Heart right ventricle (tissue), 16 donors: Measurements from ENCODE around the gene PGA5. TPM values are rescaled to one million over a fixed set of nuclear protein-coding genes. Genes with fewer than 3 reads are reported as not detected.

ENCODE experiments used
- ATAC-seq, 8 donors: fragments of 200-7000 bp; cut with Tn5 transposase; one replicate each; pipeline ENCODE4 v1.9.1; 2020; ENCODE audit warnings: mild to moderate bottlenecking in 8 of 8, moderate library complexity in 8 of 8, moderate number of reproducible peaks in 1 of 8
- DNase-seq, 2 donors: peaks; one replicate each; pipeline ENCODE4 v3.0.0-alpha.2; 2020
- H3K27ac ChIP-seq, 10 donors: fragments of 200-600 bp; sonication (generic) in 2 of 10; one replicate each; pipeline versions ENCODE4 v1.5.0 to v1.8.0; 2020 to 2022; ENCODE audit warnings: mild to moderate bottlenecking in 3 of 10
- H3K27me3 ChIP-seq, 7 donors: fragments of 200-600 bp; one replicate each; pipeline ENCODE4 v1.8.0; 2021 to 2022; ENCODE audit warnings: mild to moderate bottlenecking in 2 of 7
- H3K36me3 ChIP-seq, 9 donors: fragments of 200-600 bp; sonication (generic) in 1 of 9; one replicate each; pipeline versions ENCODE4 v1.5.0 to v1.8.0; 2020 to 2022; ENCODE audit warnings: mild to moderate bottlenecking in 2 of 9
- H3K4me1 ChIP-seq, 9 donors: fragments of 200-600 bp; sonication (generic) in 1 of 9; one replicate each; pipeline versions ENCODE4 v1.5.0 to v1.8.0; 2020 to 2022; ENCODE audit warnings: mild to moderate bottlenecking in 4 of 9
- H3K4me3 ChIP-seq, 10 donors: fragments of 200-600 bp; sonication (generic) in 2 of 10; one replicate each; pipeline versions ENCODE4 v1.5.0 to v1.8.0; 2020 to 2022; ENCODE audit warnings: mild to moderate bottlenecking in 7 of 10, moderate library complexity in 2 of 10
- H3K9me3 ChIP-seq, 11 donors: fragments of 200-600 bp in 10 of 11; sonication (generic) in 2 of 11; one replicate each; pipeline versions ENCODE4 v1.5.0 to v1.8.0; 2013 to 2022; ENCODE audit warnings: mild to moderate bottlenecking in 2 of 11, control low read depth in 1 of 11, moderate library complexity in 1 of 11
- WGBS, 2 donors: extraction: QIAGEN DNeasy Blood & Tissue Kit; methylation state at CpG; one replicate each; pipeline ENCODE4 v1.1.7; 2013; ENCODE audit warnings: inconsistent platforms in 1 of 2; 5-methylcytosine and 5-hydroxymethylcytosine counted together
- intact Hi-C, 10 donors: fragments of 100-400 bp; cut with DNase I; formaldehyde crosslinking; loops; one replicate each; pipeline versions ENCODE4 v1.11.1 to v1.14.2; 2022
- polyA plus RNA-seq, 2 donors: library from polyadenylated mRNA; stranded (reverse); fragments of 200-250 nt; gene quantifications; one replicate each; pipeline ENCODE4 v1.2.3, GENCODE V29; 2013
- total RNA-seq, 10 donors: library from RNA; stranded (reverse); fragmentation: NEBNext Ultra II Directional in 3 of 10; extraction: Animal tissue kit (Norgen Biotek cat#: 25700) in 3 of 10; gene quantifications; one replicate each; pipeline versions ENCODE4 v1.2.1 to v1.2.4, GENCODE V29; 2021 to 2023
- TF ChIP-seq, protein P1 (sequence below), 9 donors: fragments of 200-600 bp; sonication (generic) in 2 of 9; IDR thresholded peaks; one replicate each; pipeline versions ENCODE4 v1.5.0 to v1.8.0; 2021 to 2022; ENCODE audit warnings: antibody characterized with exemption in 9 of 9, mild to moderate bottlenecking in 5 of 9, moderate library complexity in 1 of 9
- donor health status: Arrhythmogenic right ventricular cardiomyopathy.
- donor health status: ischemic (EF 13 %, LVEDD 7.1; RV severe dilation, severe dysfunction).
- donor health status: healthy with polysubstance abuse.
- donor health status: DM: no; HTN: yes; CAD: no.
- donor health status: DM: no; HTN: no; CAD: no.
- donor health status: ischemic (EF 25% LVEDD 6.9; RV normal size, moderate dysfunction).
- donor health status: ischemic (EF 25% LVEDD 5.7; RV mildly dilated, moderate dysfunction).
- donor health status: healthy.
- donor health status: DM: yes; HTN: yes; CAD: no.
- donor health status: Ischemic cardiomyopathy.
- donor health status: ischemic (EF 35%, LVEDD 5.7; RV mildly dilated, moderate dysfunction).
- donor health status: nonischemic (EF 11% LVEDD 7.7; RV severe dilation, severe dysfunction).
- donor health status: DM: yes; HTN: yes; CAD: no.
- donor health status: PGD.
- donor health status: ischemic (EF 29% LVEDD 5.4; RV normal size, mild dysfunction).
- donor health status: nonischemic (EF 23%, LVEDD 6.1; RV moderate dilation, normal function).

The PGA5 gene
- total and polyA plus RNA-seq, 12 donors: 0.14 to 0.93 (median 0.58) TPM; not detected in 6

DNA sequence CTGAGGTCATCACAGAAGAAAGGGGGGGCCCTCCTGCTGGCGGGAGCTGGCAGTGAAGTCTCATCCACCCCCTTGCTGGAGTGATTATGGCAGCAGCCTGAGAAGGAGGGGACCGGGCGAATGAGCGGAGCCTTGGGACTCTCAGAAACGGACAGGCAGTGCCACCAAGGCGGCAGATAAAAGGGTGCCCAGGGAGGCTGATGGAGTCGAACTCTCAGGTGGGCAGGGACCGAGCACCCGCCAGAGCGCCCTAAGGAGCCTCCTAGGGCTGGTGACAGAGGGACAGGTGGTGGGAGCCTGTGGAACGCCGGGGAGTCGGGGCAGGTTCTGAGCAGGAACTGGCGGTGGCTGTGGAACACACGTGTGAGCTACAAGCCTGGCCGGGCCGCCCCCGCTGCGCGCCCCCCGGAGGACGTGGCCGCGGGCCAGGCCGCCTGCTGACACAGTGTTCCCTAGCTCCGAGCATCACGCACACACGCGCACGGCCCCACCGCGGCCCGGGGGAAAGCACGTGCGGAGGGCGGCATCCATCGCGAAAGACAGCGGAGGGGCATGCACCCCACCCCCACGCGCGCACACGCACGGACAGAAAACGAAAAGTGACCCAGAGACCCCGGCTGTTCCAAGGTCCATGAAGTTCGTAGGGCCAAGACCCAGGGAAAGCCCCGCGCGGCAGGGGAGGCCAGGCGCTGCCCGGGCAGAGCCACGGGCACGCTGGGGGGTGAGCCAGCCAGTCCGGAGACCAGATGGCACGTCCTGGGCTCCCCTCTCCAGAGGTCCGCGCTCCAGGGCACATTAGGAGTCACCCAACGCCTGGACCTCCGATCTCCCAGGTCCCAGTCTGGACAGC is 53.1 kb downstream of the PGA5 start:
- H3K9me3 ChIP-seq: no peaks in the 10 kb centered on the region
- H3K27me3 ChIP-seq: peaks cover 0 to 30% (median 0%) of the 10 kb centered on the region in 7 donors
- intact Hi-C loops: no loop called here
- peak; percentile 26 to 42 for DNase-seq
- ATAC-seq: peak; percentile 46 to 80 (median 54)
- H3K4me3 ChIP-seq: peak overlapping the region; percentile 54 to 85 (median 64)
- TF ChIP-seq, protein P1, sequence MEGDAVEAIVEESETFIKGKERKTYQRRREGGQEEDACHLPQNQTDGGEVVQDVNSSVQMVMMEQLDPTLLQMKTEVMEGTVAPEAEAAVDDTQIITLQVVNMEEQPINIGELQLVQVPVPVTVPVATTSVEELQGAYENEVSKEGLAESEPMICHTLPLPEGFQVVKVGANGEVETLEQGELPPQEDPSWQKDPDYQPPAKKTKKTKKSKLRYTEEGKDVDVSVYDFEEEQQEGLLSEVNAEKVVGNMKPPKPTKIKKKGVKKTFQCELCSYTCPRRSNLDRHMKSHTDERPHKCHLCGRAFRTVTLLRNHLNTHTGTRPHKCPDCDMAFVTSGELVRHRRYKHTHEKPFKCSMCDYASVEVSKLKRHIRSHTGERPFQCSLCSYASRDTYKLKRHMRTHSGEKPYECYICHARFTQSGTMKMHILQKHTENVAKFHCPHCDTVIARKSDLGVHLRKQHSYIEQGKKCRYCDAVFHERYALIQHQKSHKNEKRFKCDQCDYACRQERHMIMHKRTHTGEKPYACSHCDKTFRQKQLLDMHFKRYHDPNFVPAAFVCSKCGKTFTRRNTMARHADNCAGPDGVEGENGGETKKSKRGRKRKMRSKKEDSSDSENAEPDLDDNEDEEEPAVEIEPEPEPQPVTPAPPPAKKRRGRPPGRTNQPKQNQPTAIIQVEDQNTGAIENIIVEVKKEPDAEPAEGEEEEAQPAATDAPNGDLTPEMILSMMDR (IDR thresholded peaks at IDR 0.05): no peak
- 1% methylated on average over 60 of the region's 60 CpGs for WGBS, 2 donors
- peaks cover 7 to 50% (median 40%) of the 10 kb centered on the region in 9 donors for H3K4me1 ChIP-seq
- H3K36me3 ChIP-seq: peaks cover 0 to 13% (median 3%) of the 10 kb centered on the region in 9 donors
- H3K27ac ChIP-seq: peak overlapping the region in 6 of 10 donors; percentile 19 to 64 (median 48)

DNA sequence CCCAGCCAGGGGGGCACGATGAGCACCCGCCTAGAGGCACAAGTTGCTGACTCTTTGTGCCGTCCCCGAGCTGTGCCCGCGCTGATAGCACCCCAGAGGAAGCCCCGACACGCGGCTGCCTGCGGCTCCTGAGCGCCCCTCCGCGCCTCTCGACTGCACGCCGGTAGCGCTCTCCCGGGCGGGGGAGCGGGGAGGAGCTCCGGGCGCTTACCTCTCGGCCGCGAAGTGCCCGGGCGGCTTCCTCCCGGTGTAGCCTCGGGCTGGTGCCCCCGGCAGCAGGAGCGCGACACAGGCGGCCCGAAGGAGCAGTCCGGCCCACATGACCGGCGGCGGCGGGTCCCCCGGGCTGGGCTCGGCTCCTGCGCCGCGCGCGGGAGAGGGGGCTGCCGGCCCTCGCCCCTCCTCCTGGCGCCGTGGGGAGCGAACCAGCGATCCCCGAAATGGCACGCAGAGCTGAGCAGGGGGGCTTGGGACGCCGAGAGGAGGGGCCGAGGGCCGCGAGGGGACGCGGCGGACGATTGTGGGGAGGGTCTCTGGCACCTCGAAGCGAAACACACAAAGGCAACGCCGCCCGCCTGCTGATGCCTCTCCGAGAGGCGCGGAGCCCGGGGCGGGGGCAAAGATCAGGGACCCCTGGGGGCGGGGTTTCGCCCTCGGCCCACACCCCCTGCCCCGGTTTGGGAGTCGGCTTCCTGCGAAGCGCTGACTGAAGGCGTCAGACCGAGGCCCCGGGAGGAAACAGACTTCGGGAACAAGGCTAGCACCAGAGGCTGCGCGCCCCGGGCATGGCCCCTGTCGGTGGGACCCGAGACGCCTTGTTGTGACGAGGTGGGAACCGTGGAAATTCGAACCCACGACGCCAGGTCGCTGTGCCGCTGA is 54.0 kb downstream of the PGA5 start, which contains the start of gene VWCE:
Gene VWCE (minus strand): TSS at position 600 of the 879 bp plus-strand sequence. CDS start 279 bp downstream, at position 321.
- Histone ChIP-seq H3K4me3 (peak within 1 kb of the TSS; percentile 54 to 85 (median 64)), H3K27ac (peak within 1 kb of the TSS in 6 of 10 donors; percentile 19 to 64 (median 53)), H3K27me3 (peaks cover 0 to 30% (median 0%) of the 10 kb centered on the region in 7 donors), H3K36me3 (peaks cover 0 to 22% (median 8%) of the 10 kb centered on the region in 9 donors), H3K4me1 (peaks cover 7 to 50% (median 40%) of the 10 kb centered on the region in 9 donors), H3K9me3 (no peaks in the 10 kb centered on the region)
- 2% methylated on average over 90 to 97 of the region's 97 CpGs for WGBS, 2 donors
- DNase-seq (peak; percentile 32 to 51), ATAC-seq (peak; percentile 65 to 79 (median 70))
- TF ChIP-seq, protein P1 (IDR thresholded peaks at IDR 0.05): peak in 4 of 9 donors; percentile 24 to 51 (median 42)
- intact Hi-C loops: no loop called here

DNA sequence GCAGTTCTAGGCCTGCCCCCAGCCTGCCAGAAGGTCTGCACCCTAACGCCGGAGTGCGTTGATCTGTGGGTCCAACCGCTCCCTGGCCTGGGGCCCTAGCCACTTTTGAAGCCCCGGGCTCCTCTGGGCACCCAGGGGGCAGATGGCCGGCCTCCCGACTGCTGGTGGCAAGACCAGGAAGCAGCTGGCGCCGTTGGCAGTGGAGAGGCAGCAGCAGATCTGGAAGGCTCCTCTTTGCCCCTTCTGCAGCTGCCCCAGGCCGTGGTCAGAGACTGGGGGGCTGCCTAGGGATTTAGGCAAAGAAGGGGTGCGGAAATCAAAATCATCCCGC is 54.6 kb downstream of the PGA5 start:
- Histone ChIP-seq H3K4me1 (peaks cover 7 to 50% (median 40%) of the 10 kb centered on the region in 9 donors), H3K27ac (peak overlapping the region in 4 of 10 donors; percentile 53 to 64 (median 54)), H3K27me3 (peaks cover 0 to 30% (median 0%) of the 10 kb centered on the region in 7 donors), H3K4me3 (peak overlapping the region in 9 of 10 donors; percentile 54 to 85 (median 63)), H3K36me3 (peaks cover 0 to 28% (median 12%) of the 10 kb centered on the region in 9 donors), H3K9me3 (no peaks in the 10 kb centered on the region)
- TF ChIP-seq, protein P1 (IDR thresholded peaks at IDR 0.05): no peak
- peak in 1 of 2 donors; percentile 24 for DNase-seq
- 64 to 65% methylated on average over 12 of the region's 12 CpGs for WGBS, 2 donors
- intact Hi-C loops: no loop called here
- ATAC-seq: no peak

DNA sequence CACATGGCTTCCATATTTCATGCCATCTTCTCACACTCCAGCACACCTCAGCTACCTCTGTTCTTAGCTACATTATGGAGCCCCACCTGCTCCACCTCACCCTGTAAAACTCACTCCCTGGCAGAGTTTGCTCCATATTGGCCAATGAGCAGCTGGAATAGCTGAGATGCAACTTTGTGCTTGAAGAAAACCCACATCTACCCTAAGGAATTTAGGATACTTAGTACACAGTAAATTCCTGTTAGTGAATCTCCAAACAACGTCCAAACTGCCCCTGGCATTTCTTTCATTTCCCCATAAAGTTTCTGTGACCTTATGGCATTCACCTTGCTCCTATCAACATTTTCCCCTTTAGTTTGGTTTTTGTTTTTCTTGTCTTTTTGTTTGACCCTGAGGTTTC is 56.4 kb downstream of the PGA5 start:
- 43 to 70% methylated on average over 1 of the region's 1 CpG for WGBS, 2 donors
- H3K36me3 ChIP-seq: peaks cover 0 to 46% (median 27%) of the 10 kb centered on the region in 9 donors
- intact Hi-C loops: no loop called here
- no peak overlapping the region for H3K4me3 ChIP-seq
- H3K27ac ChIP-seq: peak overlapping the region in 4 of 10 donors; percentile 2 to 40 (median 39)
- peaks cover 7 to 50% (median 40%) of the 10 kb centered on the region in 9 donors for H3K4me1 ChIP-seq
- ATAC-seq: no peak
- DNase-seq: no peak
- TF ChIP-seq, protein P1 (IDR thresholded peaks at IDR 0.05): no peak
- no peaks in the 10 kb centered on the region for H3K9me3 ChIP-seq
- H3K27me3 ChIP-seq: peaks cover 0 to 30% (median 0%) of the 10 kb centered on the region in 7 donors
